NCI-H345 treated with DMSO at 0.1 percent for 48 hours (cell line): Measurements from ENCODE around the gene CCL23.
"Not testable (repeated sequence)": the region's sequence is repeated elsewhere in the genome, so short reads cannot be mapped to it uniquely, and the experiment has no call there.

ENCODE experiments used
- DNase-seq: peaks from one replicate; lab custom pipeline; 2025; ENCODE audit not compliant: unreplicated experiment; lab: John Stamatoyannopoulos, UW

Gene CCL23

DNA sequence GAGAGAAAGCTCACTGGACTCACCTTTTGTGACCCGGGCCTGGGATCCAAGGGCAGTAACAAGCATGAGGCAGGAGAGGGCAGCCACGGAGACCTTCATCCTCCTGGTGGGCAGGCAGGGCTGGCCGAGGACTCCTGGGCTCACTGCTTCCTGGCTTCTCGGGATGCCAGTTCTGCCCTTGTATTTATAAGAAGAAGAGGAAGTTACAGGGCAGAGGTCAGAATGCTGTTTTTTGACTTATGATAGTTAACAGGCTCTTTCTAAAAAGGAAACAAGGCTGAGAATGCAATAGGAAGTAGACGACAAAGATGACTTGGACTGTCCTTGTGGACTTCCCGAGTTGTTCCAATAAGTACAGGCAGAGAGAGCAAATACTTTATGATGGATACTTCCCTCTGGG lies at the start of gene CCL23:
TSS of gene CCL23 (minus strand) at position 174 of the 400 bp plus-strand sequence. CDS start at position 99, 75 bp downstream.
- no peak for DNase-seq

DNA sequence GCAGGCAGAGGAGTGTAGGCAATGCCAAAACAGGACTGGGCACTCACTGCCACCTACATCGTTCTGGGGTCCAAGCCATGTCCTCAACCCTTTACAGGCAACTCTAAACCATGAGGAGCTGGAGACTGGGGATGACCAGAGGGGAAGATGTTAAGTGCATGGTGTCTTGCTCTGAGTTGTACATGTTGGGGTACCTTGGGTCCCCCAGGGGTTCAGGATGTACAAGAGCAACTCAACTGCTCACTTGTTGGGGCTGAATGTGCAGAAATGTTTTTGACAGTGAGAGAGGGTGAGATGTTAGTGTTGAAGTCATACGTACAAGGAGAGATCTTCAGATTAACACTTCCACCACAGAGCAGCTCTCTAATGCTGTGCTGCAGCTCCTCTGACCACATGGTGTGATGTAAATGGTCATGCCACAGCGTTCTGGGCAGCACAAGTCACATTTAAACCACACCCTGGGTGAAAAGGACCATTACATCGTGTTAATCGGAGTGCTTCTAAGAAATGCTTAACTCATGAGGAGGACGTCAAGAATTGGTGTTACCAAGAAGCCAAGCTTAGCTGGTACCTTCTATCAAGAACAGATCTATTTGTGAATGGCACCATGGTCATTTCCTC lies 48.7 kb upstream of the CCL23 start:
- no peak for DNase-seq

- no peak for DNase-seq
These were observed 46.2 kb upstream of the CCL23 start, which contains the start of gene CCL18 for GRCh38 chr17:36063786-36064541. Gene CCL18 (plus strand): TSS chr17:36064272. CDS start chr17:36064343, 71 bp downstream.

GRCh38 chr17:36060816-36061215 lies 43.0 kb upstream of the CCL23 start:
- DNase-seq: no peak

GRCh38 chr17:36059406-36059805 lies 41.6 kb upstream of the CCL23 start:
- DNase-seq: no peak

DNA sequence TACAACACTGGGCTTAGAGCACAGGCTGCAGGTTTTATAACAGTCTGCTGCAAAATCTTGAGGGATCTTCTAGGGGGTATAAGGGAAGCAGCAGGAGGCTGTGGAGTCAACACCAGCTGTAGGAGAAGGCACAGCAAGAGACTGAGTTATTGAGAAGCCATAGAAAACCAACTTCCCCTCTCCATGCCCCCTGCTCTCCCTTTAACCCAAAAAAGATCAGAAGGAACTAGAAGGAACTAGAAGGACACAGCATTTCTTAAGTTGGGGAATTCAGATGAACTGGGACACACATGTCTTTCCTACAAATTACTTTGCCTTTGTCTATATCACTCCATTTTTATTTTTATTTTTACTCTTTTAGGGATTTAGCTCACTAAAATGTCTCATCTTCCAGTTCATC lies 40.1 kb upstream of the CCL23 start:
- no peak for DNase-seq

DNA sequence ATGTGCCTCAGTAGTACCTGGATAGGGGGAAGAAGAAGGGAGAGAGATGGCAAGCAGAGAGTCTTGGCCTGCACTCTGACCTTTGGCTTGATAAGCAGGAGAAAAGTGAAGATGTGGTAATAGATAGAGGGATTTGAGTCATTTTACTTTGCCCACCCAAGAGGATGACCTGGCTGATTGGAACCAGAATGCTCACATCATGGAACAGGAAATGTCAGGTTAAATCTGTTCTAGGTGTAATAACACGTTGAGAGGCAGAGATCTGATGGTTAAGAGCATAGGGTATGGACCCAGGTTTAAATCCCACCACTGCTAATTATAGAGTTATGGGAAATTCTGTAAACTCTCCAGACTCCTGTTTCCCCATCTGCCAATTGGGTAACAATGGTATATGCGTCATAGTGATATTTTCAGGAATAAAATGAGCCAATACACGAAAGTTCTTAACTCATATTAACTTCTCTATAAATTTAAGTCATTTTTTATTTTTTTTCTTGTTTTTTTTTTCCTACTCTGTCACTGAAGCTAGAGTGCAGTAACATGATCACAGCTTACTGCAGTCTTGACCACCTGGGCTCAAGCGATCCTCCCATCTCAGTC lies 38.2 kb upstream of the CCL23 start:
- DNase-seq: no peak

- no peak for DNase-seq
These were observed 37.4 kb upstream of the CCL23 start for GRCh38 chr17:36055171-36055570.

GRCh38 chr17:36049643-36050042 lies 31.9 kb upstream of the CCL23 start:
- DNase-seq: no peak

GRCh38 chr17:36048066-36048465 lies 30.3 kb upstream of the CCL23 start:
- DNase-seq: no peak

- DNase-seq: no peak
These were observed 18.5 kb upstream of the CCL23 start for GRCh38 chr17:36036235-36036634.

DNA sequence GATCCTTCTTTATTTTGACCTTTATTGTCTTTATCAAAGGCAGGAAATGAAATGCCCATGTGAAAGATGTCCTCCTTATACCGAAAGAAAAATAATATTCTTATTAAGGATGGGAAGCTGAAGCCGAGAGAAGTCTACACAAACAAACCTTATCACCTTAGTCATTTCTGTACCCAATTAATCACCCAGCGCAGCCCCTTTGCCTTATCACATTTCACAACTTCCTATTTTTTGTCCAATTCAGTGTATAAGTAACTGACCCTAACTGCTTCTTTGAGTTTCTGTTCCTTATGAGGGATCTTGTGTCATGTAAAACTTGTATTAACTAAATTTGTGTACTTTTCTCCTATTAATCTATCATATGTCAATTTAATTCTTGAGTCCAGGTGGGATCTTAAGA lies 16.4 kb upstream of the CCL23 start:
- no peak for DNase-seq

- DNase-seq: no peak
These were observed 13.2 kb upstream of the CCL23 start for GRCh38 chr17:36030956-36031355.

GRCh38 chr17:36027761-36028160 lies 10.0 kb upstream of the CCL23 start:
- no peak for DNase-seq

- no peak for DNase-seq
These were observed 6.5 kb upstream of the CCL23 start for GRCh38 chr17:36024106-36024869.

DNA sequence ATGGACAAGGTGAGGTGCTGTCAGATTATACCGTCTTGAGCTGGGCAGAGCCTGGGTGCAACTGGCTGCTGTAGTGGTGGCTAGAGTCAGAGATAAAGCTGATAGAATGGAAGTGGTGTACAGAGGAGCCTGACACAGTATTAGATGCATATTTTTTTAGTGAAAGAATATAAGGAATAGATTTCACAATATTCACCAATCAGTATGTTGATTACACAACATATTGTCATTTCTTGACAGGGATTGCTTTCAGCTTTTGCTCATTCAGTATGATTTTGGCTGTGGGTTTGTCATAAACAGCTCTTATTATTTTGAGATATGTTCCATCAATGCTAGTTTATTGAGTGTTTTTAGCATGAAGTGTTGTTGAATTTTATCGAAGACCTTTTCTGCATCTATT lies 1.7 kb upstream of the CCL23 start:
- DNase-seq: no peak

DNA sequence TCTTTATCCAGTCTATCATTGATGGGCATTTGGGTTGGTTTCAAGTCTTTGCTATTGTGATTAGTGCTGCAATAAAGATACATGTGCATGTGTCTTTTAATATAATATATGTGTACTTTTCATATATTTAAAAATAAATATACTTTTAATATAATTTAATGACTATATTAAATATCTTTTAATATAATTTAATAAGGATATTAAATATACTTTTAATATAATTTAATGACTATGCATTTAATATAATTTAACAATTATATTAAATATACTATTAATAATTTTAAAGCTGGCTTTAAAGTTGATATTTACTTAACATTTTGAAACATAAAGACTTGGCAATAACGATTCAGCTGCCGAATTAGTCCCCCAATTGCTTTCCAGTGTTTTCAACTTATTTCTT lies 1.2 kb downstream of the CCL23 start:
- no peak for DNase-seq

- DNase-seq: not testable (repeated sequence)
These were observed 1.9 kb downstream of the CCL23 start for GRCh38 chr17:36015895-36016294.

DNA sequence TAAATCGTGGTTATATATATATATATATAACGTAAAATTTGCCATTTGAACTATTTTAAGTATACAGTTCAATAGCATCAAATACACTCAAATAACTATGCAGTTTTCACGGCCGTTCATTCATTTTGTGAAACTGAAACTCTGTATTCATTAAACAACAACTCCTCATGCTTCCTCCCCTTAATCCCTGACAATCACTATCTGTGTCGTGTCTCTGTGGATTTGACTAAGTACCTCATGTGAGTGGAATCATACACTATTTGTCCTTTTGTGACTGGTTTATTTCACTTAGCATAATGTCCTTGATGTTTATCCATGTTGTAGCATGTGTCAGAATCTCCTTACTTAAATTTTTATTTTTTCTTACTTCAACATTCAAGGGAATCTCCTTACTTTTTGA lies 2.8 kb downstream of the CCL23 start:
- DNase-seq: no peak

DNA sequence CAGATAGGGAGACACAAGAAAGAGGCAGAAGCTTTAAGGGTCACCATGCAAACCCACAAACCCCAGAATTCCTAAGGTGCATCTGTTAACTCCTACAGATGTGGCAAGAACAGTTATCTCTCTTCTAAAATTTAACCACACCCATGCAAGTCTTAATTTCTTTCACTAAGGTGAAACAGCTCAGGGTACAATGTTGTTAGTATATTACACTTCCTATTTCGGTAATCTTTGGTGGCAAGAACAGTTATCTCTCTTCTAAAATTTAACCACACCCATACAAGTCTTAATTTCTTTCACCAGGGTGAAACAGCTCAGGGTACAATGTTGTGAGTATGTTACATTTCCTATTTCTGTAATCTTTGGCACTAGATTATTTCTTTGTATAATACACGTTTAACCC lies 6.6 kb downstream of the CCL23 start:
- DNase-seq: no peak

- DNase-seq: no peak
These were observed 8.6 kb downstream of the CCL23 start for GRCh38 chr17:36008998-36009665.
